ENCODE data around the gene POU6F1.

DNA sequence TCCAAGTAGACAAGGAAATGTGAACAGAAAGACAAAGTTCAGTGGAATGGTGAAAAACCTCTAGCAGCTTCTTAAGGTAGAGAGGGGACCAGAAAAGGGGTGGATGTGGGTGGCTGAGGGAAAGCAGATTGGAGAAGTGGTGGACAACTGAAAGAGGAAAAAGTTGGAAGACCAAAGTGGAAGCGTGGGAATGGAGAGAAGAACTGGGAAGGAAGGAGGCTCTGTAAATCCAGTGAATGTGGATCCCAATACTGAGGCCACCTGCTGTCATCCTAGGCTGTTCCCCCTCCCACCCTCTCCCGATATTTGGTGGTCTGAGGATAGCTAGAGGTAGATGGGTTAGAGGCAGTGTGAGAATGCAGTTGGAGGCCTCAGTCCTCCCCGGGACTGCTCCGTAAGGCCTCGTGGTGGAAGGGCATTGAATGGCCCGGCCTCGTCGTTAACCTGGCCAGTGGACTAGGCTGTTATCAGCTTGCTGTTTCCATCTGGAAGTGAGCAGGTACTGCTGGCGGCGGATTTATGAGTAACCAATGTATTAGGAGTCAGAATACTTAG, 822 bp upstream of the POU6F1 start:
- TF ChIP-seq POLR2AphosphoS5 (IDR thresholded peaks at IDR 0.05), result no peak
- no peak for TF ChIP-seq POLR2A (IDR thresholded peaks at IDR 0.05; ENCODE audit: low read depth)

Data from esophagus muscularis mucosa (tissue), 2 donors.